Measurements from ENCODE around the gene SORD. TPM values are rescaled to one million over a fixed set of nuclear protein-coding genes. Genes with fewer than 3 reads are reported as not detected.

SORD gene
- total and polyA plus RNA-seq, 9 of the 15 experiments (the other 6 are each of a cell fraction or from before 2014, with no cell fraction given): 5.9 to 79.2 (median 29.6) TPM

DNA sequence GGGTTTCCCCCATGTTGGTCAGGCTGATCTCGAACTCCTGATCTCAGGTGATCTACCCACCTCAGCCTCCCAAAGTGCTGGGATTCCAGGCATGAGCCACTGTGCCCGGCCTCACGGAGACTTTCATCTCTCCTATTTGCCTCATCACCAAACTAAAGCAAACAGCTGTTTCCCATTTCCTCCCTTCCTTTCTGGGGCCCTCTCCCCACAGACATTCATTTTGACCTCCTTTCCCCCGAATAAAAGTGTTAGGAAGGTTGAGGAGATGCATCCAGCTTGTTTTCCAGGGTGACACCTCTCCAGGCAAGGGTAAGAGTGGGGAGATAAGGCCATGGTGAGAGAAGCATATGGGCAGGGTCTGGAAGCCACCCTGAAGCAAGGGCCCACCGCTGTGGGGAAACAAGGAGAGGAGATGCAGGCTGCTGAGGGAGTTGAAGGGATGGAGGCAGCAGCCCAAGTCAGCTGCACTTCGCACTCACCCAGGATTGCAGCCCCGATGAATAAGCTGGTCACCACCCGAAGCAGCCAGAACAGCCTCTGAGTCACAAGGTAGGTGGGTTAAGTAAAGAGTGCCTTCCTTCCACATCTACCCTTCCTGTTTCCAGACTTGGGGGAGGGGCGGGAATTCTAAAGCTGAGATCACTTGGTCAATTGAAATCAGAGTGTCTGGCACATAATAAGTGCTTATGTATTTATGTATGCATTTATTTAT lies 98.9 kb downstream of the SORD start (continued):
- TF ChIP-seq, protein P1, sequence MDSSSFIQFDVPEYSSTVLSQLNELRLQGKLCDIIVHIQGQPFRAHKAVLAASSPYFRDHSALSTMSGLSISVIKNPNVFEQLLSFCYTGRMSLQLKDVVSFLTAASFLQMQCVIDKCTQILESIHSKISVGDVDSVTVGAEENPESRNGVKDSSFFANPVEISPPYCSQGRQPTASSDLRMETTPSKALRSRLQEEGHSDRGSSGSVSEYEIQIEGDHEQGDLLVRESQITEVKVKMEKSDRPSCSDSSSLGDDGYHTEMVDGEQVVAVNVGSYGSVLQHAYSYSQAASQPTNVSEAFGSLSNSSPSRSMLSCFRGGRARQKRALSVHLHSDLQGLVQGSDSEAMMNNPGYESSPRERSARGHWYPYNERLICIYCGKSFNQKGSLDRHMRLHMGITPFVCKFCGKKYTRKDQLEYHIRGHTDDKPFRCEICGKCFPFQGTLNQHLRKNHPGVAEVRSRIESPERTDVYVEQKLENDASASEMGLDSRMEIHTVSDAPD (CRISPR knock-in tag; IDR thresholded peaks at IDR 0.05): no peak
- no peak for TF ChIP-seq HNRNPL (IDR thresholded peaks at IDR 0.05; ENCODE audit: low read depth, low read length)
- peak; percentile 47; the same call in 1 of the 2 replicates for TF ChIP-seq FOSL1 (tag; conservative IDR thresholded peaks at IDR 0.05)
- TF ChIP-seq ZNF699 (CRISPR knock-in tag; IDR thresholded peaks at IDR 0.05; ENCODE audit: insufficient replicate concordance): no peak
- peak; percentile 64 for TF ChIP-seq ZNF121 (CRISPR knock-in tag; conservative IDR thresholded peaks at IDR 0.05)
- peak; percentile 28 for TF ChIP-seq DACH1 (IDR thresholded peaks at IDR 0.05; ENCODE audit: partially characterized antibody)
- TF ChIP-seq, protein P2, sequence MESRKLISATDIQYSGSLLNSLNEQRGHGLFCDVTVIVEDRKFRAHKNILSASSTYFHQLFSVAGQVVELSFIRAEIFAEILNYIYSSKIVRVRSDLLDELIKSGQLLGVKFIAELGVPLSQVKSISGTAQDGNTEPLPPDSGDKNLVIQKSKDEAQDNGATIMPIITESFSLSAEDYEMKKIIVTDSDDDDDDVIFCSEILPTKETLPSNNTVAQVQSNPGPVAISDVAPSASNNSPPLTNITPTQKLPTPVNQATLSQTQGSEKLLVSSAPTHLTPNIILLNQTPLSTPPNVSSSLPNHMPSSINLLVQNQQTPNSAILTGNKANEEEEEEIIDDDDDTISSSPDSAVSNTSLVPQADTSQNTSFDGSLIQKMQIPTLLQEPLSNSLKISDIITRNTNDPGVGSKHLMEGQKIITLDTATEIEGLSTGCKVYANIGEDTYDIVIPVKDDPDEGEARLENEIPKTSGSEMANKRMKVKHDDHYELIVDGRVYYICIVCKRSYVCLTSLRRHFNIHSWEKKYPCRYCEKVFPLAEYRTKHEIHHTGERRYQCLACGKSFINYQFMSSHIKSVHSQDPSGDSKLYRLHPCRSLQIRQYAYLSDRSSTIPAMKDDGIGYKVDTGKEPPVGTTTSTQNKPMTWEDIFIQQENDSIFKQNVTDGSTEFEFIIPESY (CRISPR knock-in tag; IDR thresholded peaks at IDR 0.05): no peak
- TF ChIP-seq, protein P3, sequence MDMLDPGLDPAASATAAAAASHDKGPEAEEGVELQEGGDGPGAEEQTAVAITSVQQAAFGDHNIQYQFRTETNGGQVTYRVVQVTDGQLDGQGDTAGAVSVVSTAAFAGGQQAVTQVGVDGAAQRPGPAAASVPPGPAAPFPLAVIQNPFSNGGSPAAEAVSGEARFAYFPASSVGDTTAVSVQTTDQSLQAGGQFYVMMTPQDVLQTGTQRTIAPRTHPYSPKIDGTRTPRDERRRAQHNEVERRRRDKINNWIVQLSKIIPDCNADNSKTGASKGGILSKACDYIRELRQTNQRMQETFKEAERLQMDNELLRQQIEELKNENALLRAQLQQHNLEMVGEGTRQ (CRISPR knock-in tag; IDR thresholded peaks at IDR 0.05): no peak
- no peak for TF ChIP-seq EHMT2 (IDR thresholded peaks at IDR 0.05)
- TF ChIP-seq, protein P4, sequence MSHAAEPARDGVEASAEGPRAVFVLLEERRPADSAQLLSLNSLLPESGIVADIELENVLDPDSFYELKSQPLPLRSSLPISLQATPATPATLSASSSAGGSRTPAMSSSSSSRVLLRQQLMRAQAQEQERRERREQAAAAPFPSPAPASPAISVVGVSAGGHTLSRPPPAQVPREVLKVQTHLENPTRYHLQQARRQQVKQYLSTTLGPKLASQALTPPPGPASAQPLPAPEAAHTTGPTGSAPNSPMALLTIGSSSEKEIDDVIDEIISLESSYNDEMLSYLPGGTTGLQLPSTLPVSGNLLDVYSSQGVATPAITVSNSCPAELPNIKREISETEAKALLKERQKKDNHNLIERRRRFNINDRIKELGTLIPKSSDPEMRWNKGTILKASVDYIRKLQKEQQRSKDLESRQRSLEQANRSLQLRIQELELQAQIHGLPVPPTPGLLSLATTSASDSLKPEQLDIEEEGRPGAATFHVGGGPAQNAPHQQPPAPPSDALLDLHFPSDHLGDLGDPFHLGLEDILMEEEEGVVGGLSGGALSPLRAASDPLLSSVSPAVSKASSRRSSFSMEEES (CRISPR knock-in tag; IDR thresholded peaks at IDR 0.05): no peak
- 0 out of 2 replicates have a peak, but pooled peaks have one; percentile 10 for TF ChIP-seq JUN (IDR thresholded peaks at IDR 0.05; ENCODE audit: borderline replicate concordance, low read depth, low read length)
- TF ChIP-seq JUN (CRISPR knock-in tag; IDR thresholded peaks at IDR 0.05; ENCODE audit: borderline replicate concordance): no peak
- TF ChIP-seq KDM5B (IDR thresholded peaks at IDR 0.05; ENCODE audit: insufficient replicate concordance, low read depth, low read length): no peak
- TF ChIP-seq, protein P5, sequence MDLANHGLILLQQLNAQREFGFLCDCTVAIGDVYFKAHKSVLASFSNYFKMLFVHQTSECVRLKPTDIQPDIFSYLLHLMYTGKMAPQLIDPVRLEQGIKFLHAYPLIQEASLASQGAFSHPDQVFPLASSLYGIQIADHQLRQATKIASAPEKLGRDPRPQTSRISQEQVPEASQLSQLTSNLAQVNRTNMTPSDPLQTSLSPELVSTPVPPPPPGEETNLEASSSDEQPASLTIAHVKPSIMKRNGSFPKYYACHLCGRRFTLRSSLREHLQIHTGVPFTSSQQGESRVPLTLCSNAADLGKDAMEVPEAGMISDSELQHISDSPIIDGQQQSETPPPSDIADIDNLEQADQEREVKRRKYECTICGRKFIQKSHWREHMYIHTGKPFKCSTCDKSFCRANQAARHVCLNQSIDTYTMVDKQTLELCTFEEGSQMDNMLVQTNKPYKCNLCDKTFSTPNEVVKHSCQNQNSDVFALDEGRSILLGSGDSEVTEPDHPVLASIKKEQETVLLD (IDR thresholded peaks at IDR 0.05): no peak

Measured in K562 (cell line).